ENCODE measurements around the gene ITGB2. TPM values are rescaled to one million over a fixed set of nuclear protein-coding genes. Genes with fewer than 3 reads are reported as not detected.

The ITGB2 gene
- total and polyA plus RNA-seq, 2 donors from 2014 or later, result 9.5 to 111 TPM

DNA sequence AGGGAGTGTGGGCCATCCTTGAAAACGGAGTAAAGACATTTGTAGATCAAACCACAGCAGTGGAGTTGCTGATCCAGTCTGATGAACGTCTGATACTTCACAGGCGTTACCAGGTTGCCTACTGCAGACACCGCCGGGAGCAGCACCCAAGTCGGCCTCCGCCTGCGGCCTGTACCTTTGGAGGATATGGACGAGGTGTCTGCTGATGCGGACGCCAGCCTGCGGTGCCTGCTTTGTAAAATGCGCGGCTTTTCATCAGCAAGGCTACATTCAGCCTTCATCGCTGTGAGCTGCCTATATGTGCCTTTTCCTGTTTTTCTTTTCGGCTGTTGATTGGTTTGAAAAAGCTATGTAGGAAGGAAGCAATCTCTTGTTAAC is 35.1 kb upstream of the ITGB2 start:
- DNase-seq, result peak in 1 of 5 donors; percentile 62
- Histone ChIP-seq H3K9ac (ENCODE audit: low read length in 3 of 3) (no peak overlapping the region), H3K4me3 (ENCODE audit: low read length in 3 of 3) (no peak overlapping the region), H3K4me1 (ENCODE audit: control insufficient read depth in 2 of 3, insufficient read depth in 2 of 3, low read depth in 1 of 3, low read length in 3 of 3) (peaks cover 0 to 24% (median 0%) of the 10 kb centered on the region in 3 donors), H3K36me3 (ENCODE audit: control insufficient read depth in 2 of 3, insufficient read depth in 3 of 3, low read length in 3 of 3) (peaks cover 0 to 3% (median 0%) of the 10 kb centered on the region in 3 donors), H3K9me3 (ENCODE audit: control insufficient read depth in 2 of 3, insufficient read depth in 1 of 3, low read length in 3 of 3) (no peaks in the 10 kb centered on the region), H3K27me3 (ENCODE audit: control insufficient read depth, insufficient read depth, low read length) (no peaks in the 10 kb centered on the region), H3K27ac (ENCODE audit: low read depth in 2 of 2, low read length in 2 of 2) (no peak overlapping the region)
- no peak for FAIRE-seq
- TF ChIP-seq, protein P1, sequence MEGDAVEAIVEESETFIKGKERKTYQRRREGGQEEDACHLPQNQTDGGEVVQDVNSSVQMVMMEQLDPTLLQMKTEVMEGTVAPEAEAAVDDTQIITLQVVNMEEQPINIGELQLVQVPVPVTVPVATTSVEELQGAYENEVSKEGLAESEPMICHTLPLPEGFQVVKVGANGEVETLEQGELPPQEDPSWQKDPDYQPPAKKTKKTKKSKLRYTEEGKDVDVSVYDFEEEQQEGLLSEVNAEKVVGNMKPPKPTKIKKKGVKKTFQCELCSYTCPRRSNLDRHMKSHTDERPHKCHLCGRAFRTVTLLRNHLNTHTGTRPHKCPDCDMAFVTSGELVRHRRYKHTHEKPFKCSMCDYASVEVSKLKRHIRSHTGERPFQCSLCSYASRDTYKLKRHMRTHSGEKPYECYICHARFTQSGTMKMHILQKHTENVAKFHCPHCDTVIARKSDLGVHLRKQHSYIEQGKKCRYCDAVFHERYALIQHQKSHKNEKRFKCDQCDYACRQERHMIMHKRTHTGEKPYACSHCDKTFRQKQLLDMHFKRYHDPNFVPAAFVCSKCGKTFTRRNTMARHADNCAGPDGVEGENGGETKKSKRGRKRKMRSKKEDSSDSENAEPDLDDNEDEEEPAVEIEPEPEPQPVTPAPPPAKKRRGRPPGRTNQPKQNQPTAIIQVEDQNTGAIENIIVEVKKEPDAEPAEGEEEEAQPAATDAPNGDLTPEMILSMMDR (IDR thresholded peaks at IDR 0.05; ENCODE audit: borderline replicate concordance, extremely low read depth, insufficient read depth), result no peak
- intact Hi-C loops (cut with DNase I), result no loop called here

DNA sequence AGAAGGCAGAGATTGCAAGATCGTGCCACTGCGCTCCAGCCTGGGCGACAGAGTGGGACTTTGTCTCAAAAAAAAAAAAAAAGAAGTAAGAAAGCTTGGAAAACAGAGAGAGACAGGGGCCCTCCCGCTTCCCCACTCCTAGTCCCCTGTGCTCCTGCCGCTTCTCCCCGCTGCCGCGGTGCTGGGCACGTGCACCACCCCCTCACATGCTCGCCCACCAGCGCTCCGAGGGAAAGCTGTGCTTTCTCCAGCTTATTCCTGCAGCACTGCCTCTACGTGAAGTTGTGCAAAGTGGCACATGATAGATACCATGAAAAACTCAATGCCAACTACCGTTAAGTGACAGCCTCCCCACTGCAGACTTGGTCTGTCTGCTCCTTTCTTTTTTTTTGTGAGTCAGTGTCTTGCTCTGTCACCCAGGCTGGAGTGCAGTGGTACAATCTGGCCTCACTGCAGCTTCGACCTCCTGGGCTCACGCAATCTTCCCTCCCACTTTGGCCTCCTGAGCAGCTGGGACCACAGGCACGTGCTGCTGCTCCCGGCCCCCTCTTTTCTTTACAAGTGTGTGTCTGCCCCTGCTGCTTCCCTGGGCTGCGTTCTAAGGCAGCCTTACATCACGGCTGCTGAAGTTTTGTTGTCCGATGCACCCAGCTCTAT is 34.6 kb upstream of the ITGB2 start:
- H3K9me3 ChIP-seq (ENCODE audit: control insufficient read depth in 2 of 3, insufficient read depth in 1 of 3, low read length in 3 of 3), result no peaks in the 10 kb centered on the region
- peak in 1 of 5 donors; percentile 81 for DNase-seq
- H3K4me3 ChIP-seq (ENCODE audit: low read length in 3 of 3), result no peak overlapping the region
- FAIRE-seq, result no peak
- H3K36me3 ChIP-seq (ENCODE audit: control insufficient read depth in 2 of 3, insufficient read depth in 3 of 3, low read length in 3 of 3), result peaks cover 0 to 3% (median 0%) of the 10 kb centered on the region in 3 donors
- H3K27ac ChIP-seq (ENCODE audit: low read depth in 2 of 2, low read length in 2 of 2), result no peak overlapping the region
- no peaks in the 10 kb centered on the region for H3K27me3 ChIP-seq (ENCODE audit: control insufficient read depth, insufficient read depth, low read length)
- intact Hi-C loops (cut with DNase I), result no loop called here
- H3K4me1 ChIP-seq (ENCODE audit: control insufficient read depth in 2 of 3, insufficient read depth in 2 of 3, low read depth in 1 of 3, low read length in 3 of 3), result peaks cover 0 to 25% (median 0%) of the 10 kb centered on the region in 3 donors
- no peak overlapping the region for H3K9ac ChIP-seq (ENCODE audit: low read length in 3 of 3)
- TF ChIP-seq, protein P1 (IDR thresholded peaks at IDR 0.05; ENCODE audit: borderline replicate concordance, extremely low read depth, insufficient read depth), result no peak

GRCh38 chr21:44954281-44954771 is 33.6 kb upstream of the ITGB2 start:
- no peak for FAIRE-seq
- H3K9me3 ChIP-seq (ENCODE audit: control insufficient read depth in 2 of 3, insufficient read depth in 1 of 3, low read length in 3 of 3), result no peaks in the 10 kb centered on the region
- intact Hi-C loops (cut with DNase I), result no loop called here
- H3K4me1 ChIP-seq (ENCODE audit: control insufficient read depth in 2 of 3, insufficient read depth in 2 of 3, low read depth in 1 of 3, low read length in 3 of 3), result peaks cover 0 to 20% (median 0%) of the 10 kb centered on the region in 3 donors
- TF ChIP-seq, protein P1 (IDR thresholded peaks at IDR 0.05; ENCODE audit: borderline replicate concordance, extremely low read depth, insufficient read depth), result no peak
- DNase-seq, result peak in 1 of 5 donors; percentile 71
- no peak overlapping the region for H3K4me3 ChIP-seq (ENCODE audit: low read length in 3 of 3)
- H3K36me3 ChIP-seq (ENCODE audit: control insufficient read depth in 2 of 3, insufficient read depth in 3 of 3, low read length in 3 of 3), result peaks cover 0 to 3% (median 0%) of the 10 kb centered on the region in 3 donors
- no peak overlapping the region for H3K9ac ChIP-seq (ENCODE audit: low read length in 3 of 3)
- no peak overlapping the region for H3K27ac ChIP-seq (ENCODE audit: low read depth in 2 of 2, low read length in 2 of 2)
- H3K27me3 ChIP-seq (ENCODE audit: control insufficient read depth, insufficient read depth, low read length), result no peaks in the 10 kb centered on the region

Data from kidney (tissue), 14 donors.